A673 (cell line): ENCODE measurements around the gene CENPO. TPM values are rescaled to one million over a fixed set of nuclear protein-coding genes. Genes with fewer than 3 reads are reported as not detected.

ENCODE experiments used
- BruUV-seq: library from RNA; stranded (reverse); fragments of 400-500 nt; replicated peaks from 2 replicates; lab custom pipeline; 2021; lab: Mats Ljungman, UMichigan
- CTCF ChIA-PET: fragments of 300-600 bp; sonication (Branson Sonifier 250); formaldehyde crosslinking; loops from one replicate; lab custom pipeline; 2022; ENCODE audit warnings: antibody characterized with exemption; lab: Charles Lee
- POLR2A ChIA-PET: fragments of 300-600 bp; sonication (Branson Sonifier 250); formaldehyde crosslinking; loops from one replicate; lab custom pipeline; 2022; ENCODE audit warnings: antibody characterized with exemption; ENCODE audit not compliant: low non-redundant PET; lab: Charles Lee
- DNase-seq: peaks from one replicate; pipeline ENCODE4 v3.0.0-alpha.2; 2015; ENCODE audit warnings: low spot score
- H3K27ac ChIP-seq: fragments of 200-600 bp; sonication (generic); 2 replicates; pipeline ENCODE4 v1.5.1; 2016; ENCODE audit warnings: mixed run types, low read depth, mild to moderate bottlenecking, mixed read lengths, antibody characterized with exemption, low read length; ENCODE audit not compliant: poor library complexity, severe bottlenecking
- H3K27me3 ChIP-seq: fragments of 200-600 bp; sonication (generic); replicated peaks from 2 replicates; pipeline ENCODE4 v1.6.1; 2017; ENCODE audit warnings: mixed run types, low read depth, mild to moderate bottlenecking, mixed read lengths, antibody characterized with exemption, low read length; ENCODE audit not compliant: insufficient read depth, poor library complexity
- H3K36me3 ChIP-seq: fragments of 200-600 bp; sonication (generic); 2 replicates; pipeline ENCODE4 v1.6.1; 2016; ENCODE audit warnings: mixed run types, mild to moderate bottlenecking, mixed read lengths, antibody characterized with exemption, low read length; ENCODE audit not compliant: insufficient read depth, poor library complexity, severe bottlenecking
- H3K4me1 ChIP-seq: fragments of 200-600 bp; sonication (generic); 2 replicates; pipeline ENCODE4 v1.6.1; 2017; ENCODE audit warnings: mixed run types, mild to moderate bottlenecking, mixed read lengths, antibody characterized with exemption, low read length; ENCODE audit not compliant: insufficient read depth, poor library complexity, severe bottlenecking
- H3K4me3 ChIP-seq: fragments of 200-600 bp; sonication (generic); 2 replicates; pipeline ENCODE4 v1.5.1; 2016; ENCODE audit warnings: low read depth, mixed run types, mild to moderate bottlenecking, mixed read lengths, low read length; ENCODE audit not compliant: poor library complexity, severe bottlenecking
- H3K9me3 ChIP-seq: fragments of 200-600 bp; sonication (generic); 2 replicates; pipeline ENCODE4 v1.6.1; 2016; ENCODE audit warnings: mixed run types, low read depth, mild to moderate bottlenecking, mixed read lengths, antibody characterized with exemption, low read length; ENCODE audit not compliant: poor library complexity, severe bottlenecking
- CTCF ChIP-seq: fragments of 300-800, 200-600 bp; sonication (generic); conservative IDR thresholded peaks from 2 replicates; pipeline ENCODE4 v1.5.1; 2017; ENCODE audit warnings: low read depth, mild to moderate bottlenecking, antibody characterized with exemption, low read length, moderate library complexity, mixed read lengths
- EZH2 ChIP-seq: fragments of 200-600 bp; sonication (generic); IDR thresholded peaks from 2 replicates; pipeline ENCODE4 v1.6.1; 2017; ENCODE audit warnings: borderline replicate concordance, low read depth, mild to moderate bottlenecking, mixed read lengths, antibody characterized with exemption, low read length; ENCODE audit not compliant: poor library complexity, severe bottlenecking
- intact Hi-C: fragments of 100-400 bp; cut with micrococcal nuclease; formaldehyde crosslinking; loops from one replicate; pipeline ENCODE4 v1.10.0; 2022; ENCODE audit not compliant: unreplicated experiment
- total RNA-seq: library from RNA; stranded (reverse); gene quantifications from 2 replicates; pipeline ENCODE4 v1.2.3, GENCODE V29; 2021

Gene CENPO
- total RNA-seq, 1 experiment from 2014 or later = 69.4 TPM

GRCh38 chr2:24818721-24819167, 25.5 kb downstream of the CENPO start:
- POLR2A ChIA-PET = no interaction called here
- TF ChIP-seq EZH2 (no peak), CTCF (no peak)
- Histone ChIP-seq H3K36me3 (peaks cover 78% of the 10 kb centered on the region), H3K27ac (no peak overlapping the region), H3K4me3 (no peak overlapping the region), H3K9me3 (no peaks in the 10 kb centered on the region), H3K4me1 (no peaks in the 10 kb centered on the region), H3K27me3 (no peaks in the 10 kb centered on the region)
- no peak for DNase-seq
- CTCF ChIA-PET = no interaction called here
- no TSS peak for BruUV-seq
- intact Hi-C loops = no loop called here

GRCh38 chr2:24819442-24820174, 26.4 kb downstream of the CENPO start:
- POLR2A ChIA-PET = no interaction called here

GRCh38 chr2:24820175-24820513, 26.9 kb downstream of the CENPO start:
- Histone ChIP-seq H3K27me3 (no peaks in the 10 kb centered on the region), H3K27ac (no peak overlapping the region), H3K4me1 (no peaks in the 10 kb centered on the region), H3K36me3 (peaks cover 71% of the 10 kb centered on the region), H3K9me3 (no peaks in the 10 kb centered on the region), H3K4me3 (no peak overlapping the region)
- TF ChIP-seq EZH2 (no peak), CTCF (no peak)
- POLR2A ChIA-PET = no interaction called here
- BruUV-seq = no TSS peak
- CTCF ChIA-PET = no interaction called here
- no peak for DNase-seq
- intact Hi-C loops = loop anchor here (10.0 kb wide), 1 partner anchor 325 kb away; the partner anchor contains the start of gene NCOA1

More at GRCh38 chr2:24819442-24820174, 26.4 kb downstream of the CENPO start:
- H3K36me3 ChIP-seq = peaks cover 76% of the 10 kb centered on the region
- no peaks in the 10 kb centered on the region for H3K9me3 ChIP-seq
- intact Hi-C loops = loop anchor here (10.0 kb wide), 1 partner anchor 325 kb away; the partner anchor contains the start of gene NCOA1
- DNase-seq = no peak
- no peaks in the 10 kb centered on the region for H3K4me1 ChIP-seq
- no peak for TF ChIP-seq EZH2
- TF ChIP-seq CTCF = no peak
- CTCF ChIA-PET = no interaction called here
- BruUV-seq = no TSS peak
- no peaks in the 10 kb centered on the region for H3K27me3 ChIP-seq
- no peak overlapping the region for H3K4me3 ChIP-seq
- H3K27ac ChIP-seq = no peak overlapping the region
